GM21717 (cell line): ENCODE data around the gene CYBA.
"Not testable (repeated sequence)": the region's sequence is repeated elsewhere in the genome, so short reads cannot be mapped to it uniquely, and the experiment has no call there.

Experiments used
- ATAC-seq: cut with Tn5 transposase; IDR thresholded peaks from one replicate; pipeline ENCODE4 v1.9.1; 2021; ENCODE audit warnings: mild to moderate bottlenecking, moderate library complexity; ENCODE audit not compliant: unreplicated experiment

CYBA gene

GRCh38 chr16:88614818-88615580 is 35.9 kb downstream of the CYBA start:
- no peak for ATAC-seq

GRCh38 chr16:88613911-88614817 is 36.7 kb downstream of the CYBA start:
- no peak for ATAC-seq

GRCh38 chr16:88613293-88613692 is 37.6 kb downstream of the CYBA start:
- ATAC-seq = no peak

- ATAC-seq = no peak
Measured at GRCh38 chr16:88610909-88611812, 39.7 kb downstream of the CYBA start.

GRCh38 chr16:88610080-88610479 is 40.8 kb downstream of the CYBA start:
- ATAC-seq = no peak

DNA sequence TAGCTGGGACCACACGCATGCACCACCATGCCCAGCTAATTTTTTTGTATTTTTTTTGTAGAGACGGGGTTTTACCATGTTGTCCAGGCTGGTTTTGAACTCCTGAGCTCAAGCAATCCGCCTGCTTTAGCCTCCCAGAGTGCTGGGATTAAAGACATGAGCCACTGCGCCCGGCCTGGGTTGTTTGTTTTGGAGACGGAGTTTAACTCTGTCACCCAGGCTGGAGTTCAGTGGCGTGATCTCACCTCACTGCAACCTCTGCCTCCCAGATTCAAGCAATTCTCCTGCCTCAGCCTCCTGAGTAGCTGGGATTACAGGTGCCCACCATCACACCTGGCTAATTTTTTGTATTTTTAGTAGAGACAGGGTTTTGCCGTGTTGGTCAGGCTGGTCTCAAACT is 41.4 kb downstream of the CYBA start:
- ATAC-seq = not testable (repeated sequence)

GRCh38 chr16:88608076-88608475 is 42.8 kb downstream of the CYBA start:
- ATAC-seq = no peak

DNA sequence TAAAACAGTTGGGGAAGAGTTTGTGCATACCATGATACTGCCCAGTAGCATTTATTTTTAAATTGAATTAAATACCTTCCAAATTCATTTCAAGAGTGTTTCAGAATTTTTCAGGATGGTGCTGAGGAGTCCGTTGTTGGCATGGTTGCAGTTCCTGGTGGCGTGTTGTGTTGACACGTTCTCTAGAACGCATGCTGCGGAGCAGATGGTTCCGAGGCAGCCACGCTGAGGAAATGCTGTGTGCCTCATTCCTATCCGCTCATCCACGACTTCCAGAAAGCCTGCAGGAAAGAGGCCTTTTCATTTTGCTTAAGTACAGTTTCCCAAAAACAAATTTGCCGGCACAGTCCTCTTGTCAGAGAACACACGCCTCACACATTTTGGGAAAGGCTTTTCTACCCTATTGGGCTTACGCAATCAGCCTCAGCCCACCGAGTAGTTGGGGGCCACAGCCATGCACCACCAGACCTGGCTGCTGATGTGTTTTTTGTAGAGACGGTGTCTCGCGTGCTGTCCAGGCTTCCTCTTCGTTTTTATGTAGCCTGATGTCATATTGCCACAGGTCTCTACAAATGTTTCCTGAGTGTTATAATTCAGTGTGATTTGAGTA is 44.6 kb downstream of the CYBA start:
- no peak for ATAC-seq

DNA sequence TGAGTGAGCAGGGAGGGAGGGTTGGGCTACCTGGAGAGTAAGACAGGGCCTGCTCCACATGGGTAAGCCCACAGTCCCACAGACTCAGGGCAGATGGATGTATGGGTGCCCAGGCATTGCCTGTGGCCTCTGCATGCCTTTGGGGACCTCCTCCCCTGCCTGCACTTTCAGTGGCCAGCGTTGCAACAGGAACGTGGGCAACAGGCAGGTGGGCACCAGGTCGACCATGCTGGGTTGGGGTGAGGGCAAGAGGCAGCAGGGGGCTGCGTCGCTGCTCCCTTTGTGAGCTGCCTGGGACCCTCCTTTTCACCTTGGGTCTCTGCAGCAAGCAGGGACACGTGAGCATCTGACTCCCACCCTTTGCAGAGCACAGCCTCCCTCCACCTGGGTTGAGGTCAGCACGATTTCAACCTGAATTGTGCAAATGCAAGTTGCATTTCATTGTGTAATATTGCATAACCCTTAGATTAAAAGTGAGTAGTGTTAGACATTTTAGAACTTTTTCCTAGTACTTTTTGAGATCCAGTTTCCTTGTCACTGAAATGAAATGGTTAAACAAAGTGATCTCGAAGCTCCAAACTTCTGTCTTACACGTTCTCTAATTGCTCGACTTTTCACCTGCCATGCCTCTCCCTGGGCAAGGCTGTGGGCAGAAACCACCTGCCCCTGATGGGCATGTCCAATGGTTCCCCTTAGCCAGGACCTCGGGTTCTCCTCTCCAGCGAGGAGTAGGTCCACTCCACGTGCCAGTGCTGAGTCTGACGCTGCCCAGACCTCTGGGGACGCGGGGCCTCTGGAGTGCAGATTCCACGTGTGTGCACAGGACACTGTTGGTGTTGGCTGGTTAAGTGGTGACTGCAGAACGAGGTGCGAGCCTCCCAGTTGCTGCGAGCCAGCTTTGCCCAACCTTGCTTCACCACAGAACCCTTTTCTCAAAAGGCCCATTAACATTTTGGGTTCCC is 45.4 kb downstream of the CYBA start:
- no peak for ATAC-seq

- no peak for ATAC-seq
Measured at GRCh38 chr16:88602091-88602490, 48.8 kb downstream of the CYBA start.

DNA sequence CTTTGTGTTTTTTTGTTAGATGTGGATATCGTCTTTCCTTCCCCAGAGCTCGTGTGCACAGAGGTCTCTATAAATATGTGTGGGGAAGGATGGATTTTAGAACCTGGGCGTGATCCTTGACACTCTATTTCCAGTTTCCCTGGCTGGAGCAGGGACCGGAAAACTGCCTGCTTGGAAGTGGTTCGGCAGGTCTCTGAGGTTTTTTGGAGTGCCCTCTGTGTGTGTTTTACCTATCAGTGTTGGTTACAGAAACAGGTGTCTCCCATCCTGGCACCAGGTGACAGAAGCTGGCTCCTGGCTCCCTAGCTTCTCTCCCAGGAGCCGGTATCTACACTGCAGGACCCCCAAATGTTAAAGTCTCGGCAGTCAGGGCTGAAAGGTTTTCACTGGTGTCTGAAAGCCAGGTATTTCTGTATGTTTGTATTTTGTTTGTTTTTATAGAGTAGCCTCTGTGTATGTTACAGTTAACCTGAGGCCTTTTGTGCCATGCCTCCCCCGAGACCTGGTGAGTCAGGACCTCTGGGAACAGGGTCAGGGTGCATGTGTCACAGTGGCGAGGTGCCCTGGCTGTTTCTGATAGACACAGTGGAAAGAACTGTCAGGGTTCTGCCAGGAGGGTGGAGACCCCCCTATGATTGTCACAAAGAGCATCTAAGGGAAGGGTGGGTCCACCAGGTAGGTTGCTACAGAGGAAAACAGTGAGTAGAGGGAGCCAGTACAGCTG is 49.4 kb downstream of the CYBA start:
- ATAC-seq = no peak

- ATAC-seq = no peak
Measured at GRCh38 chr16:88600539-88600896, 50.3 kb downstream of the CYBA start.

- ATAC-seq = no peak
Measured at GRCh38 chr16:88599825-88600538, 50.9 kb downstream of the CYBA start.

GRCh38 chr16:88599092-88599733 is 51.6 kb downstream of the CYBA start:
- ATAC-seq = no peak

- ATAC-seq = no peak
Measured at GRCh38 chr16:88597856-88598491, 52.9 kb downstream of the CYBA start.

- ATAC-seq = no peak
Measured at GRCh38 chr16:88596483-88596882, 54.4 kb downstream of the CYBA start.

DNA sequence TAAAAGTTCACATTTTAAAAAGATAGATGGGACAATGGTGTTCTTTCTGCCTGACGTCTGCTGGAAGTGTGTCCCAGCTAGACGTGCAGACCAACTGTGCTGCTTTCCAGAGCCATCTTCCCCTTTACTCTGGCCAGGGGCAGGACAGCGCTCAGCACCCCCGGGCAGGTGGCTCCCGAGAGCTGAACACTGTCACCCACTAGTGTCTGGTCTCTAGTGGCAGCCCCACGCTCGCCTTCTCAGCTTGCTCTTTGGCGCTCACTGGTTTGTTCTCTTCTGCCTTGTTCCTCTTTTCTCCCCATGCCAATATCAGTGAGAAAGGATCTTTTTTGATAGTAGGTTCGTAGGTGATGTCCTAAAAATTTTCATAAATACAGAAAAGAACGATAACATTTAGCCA is 54.9 kb downstream of the CYBA start:
- no peak for ATAC-seq
